ENCODE data around the gene TGM2.

The TGM2 gene

DNA sequence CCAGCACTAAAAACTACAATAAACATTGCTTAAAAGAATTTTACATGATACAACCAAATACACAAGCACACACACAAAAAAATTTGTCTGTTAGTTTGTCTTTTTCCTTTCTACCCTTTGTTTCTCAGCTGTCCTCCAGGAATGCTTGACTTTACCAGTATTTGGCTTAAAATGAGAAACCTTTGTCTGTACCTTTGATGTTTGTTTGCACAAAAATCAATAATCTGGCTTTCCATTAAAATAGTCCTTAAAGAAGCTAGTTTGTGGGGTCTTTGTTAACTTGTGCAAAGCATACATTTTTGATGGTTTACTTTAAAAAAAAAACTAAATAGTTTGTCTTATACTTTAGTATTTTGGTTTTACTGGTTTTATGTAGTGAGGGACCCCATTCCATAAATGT is 82.2 kb downstream of the TGM2 start:
- DNase-seq (ENCODE audit: extremely low spot score, insufficient read length, low read depth): no peak
- no peak for FAIRE-seq

DNA sequence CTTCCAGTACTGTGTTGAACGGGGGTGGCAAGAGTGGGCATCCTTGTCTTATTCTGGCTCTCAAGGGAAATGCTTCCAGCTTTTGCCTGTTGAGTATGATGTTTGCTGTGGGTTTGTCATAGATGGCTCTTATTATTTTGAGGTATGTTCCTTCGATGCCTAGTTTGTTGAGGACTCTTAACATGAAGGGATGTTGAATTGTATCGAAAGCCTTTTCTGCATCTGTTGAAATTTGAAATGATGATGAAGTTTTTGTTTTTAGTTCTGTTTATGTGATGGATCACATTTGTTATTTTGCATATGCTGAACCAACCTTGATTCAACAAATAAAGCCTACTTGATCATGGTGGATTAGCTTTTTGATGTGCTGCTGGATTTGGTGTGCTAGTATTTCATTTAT is 83.5 kb downstream of the TGM2 start:
- FAIRE-seq (no peak), DNase-seq (ENCODE audit: extremely low spot score, insufficient read length, low read depth) (no peak)

DNA sequence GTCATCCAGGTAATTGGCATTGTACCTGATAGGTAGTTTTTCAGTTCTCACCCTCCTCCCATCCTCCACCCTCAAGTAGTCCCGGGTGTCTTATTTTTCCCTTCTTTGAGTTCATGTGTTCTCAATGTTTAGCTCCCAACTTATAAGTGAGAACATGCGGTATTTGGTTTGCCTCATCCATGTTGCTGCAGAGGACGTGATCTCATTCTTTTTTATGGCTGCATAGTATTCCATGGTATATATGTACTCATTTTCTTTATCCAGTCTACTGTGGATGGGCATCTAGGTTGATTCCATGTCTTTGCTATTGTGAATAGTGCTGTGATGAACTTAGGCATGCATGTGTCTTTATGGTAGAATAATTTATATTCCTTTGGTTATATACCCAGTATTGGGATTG is 85.7 kb downstream of the TGM2 start:
- no peak for DNase-seq (ENCODE audit: extremely low spot score, insufficient read length, low read depth)
- FAIRE-seq: no peak

DNA sequence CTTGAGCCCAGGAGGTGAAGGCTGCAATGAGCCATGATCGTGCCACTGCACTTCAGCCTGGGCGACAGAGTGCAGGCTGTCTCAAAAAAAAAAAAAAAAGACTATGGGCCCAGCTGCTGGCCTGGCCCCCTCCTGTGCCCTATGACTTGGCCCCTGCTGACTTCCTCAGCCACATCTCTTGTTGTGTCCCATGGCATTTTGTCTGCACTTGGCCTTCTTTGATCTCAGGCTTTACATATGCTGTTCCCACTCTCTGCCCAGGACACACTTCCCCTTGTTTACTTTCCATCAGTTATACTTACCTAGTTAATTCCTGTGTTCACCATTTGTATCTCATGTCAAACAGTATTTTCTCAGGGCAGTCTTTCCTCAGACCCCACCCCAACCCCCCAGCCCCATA is 87.0 kb downstream of the TGM2 start:
- no peak for DNase-seq (ENCODE audit: extremely low spot score, insufficient read length, low read depth)
- FAIRE-seq: no peak

Measured in GM18507 (cell line).